H1 (cell line): ENCODE data around the gene CKB. TPM values are rescaled to one million over a fixed set of nuclear protein-coding genes. Genes with fewer than 3 reads are reported as not detected.

Experiments
- CTCF ChIA-PET: fragments of 300-600 bp; sonication (Branson Sonifier 250); formaldehyde crosslinking; loops from one replicate; lab custom pipeline; 2021; ENCODE audit not compliant: partially characterized antibody; lab: Charles Lee
- POLR2A ChIA-PET: fragments of 300-600 bp; sonication (Branson Sonifier 250); formaldehyde crosslinking; loops from one replicate; lab custom pipeline; 2021; ENCODE audit warnings: inconsistent platforms; ENCODE audit not compliant: partially characterized antibody; lab: Charles Lee
- DNase-seq, 2 experiments: peaks; one replicate each; pipeline versions ENCODE4 v3.0.0 to v3.0.0-alpha.2; 2010 to 2022; ENCODE audit warnings: low spot score in 2 of 2, low read depth in 1 of 2, mixed read lengths in 1 of 2
- FAIRE-seq: peaks from 2 replicates; lab custom pipeline; 2011; peaks lifted over from hg19 to GRCh38; lab: Jason Lieb, UNC
- H2AFZ ChIP-seq: 2 replicates; pipeline ENCODE4 v1.8.1; 2012; ENCODE audit warnings: low read length, inconsistent platforms
- H2AK5ac ChIP-seq: 2 replicates; pipeline ENCODE4 v1.6.1; 2013; ENCODE audit warnings: low read depth, low read length
- H2BK120ac ChIP-seq: replicated peaks from 2 replicates; pipeline ENCODE3; 2013; ENCODE audit warnings: low read depth, low read length, inconsistent platforms
- H2BK12ac ChIP-seq: 2 replicates; pipeline ENCODE4 v1.6.1; 2013; ENCODE audit warnings: low read depth, low read length
- H2BK15ac ChIP-seq: 2 replicates; pipeline ENCODE4 v1.6.1; 2013; ENCODE audit warnings: low read length
- H2BK20ac ChIP-seq: 2 replicates; pipeline ENCODE4 v1.6.1; 2013; ENCODE audit warnings: low read length
- H2BK5ac ChIP-seq: 2 replicates; pipeline ENCODE4 v1.6.1; 2013; ENCODE audit warnings: low read depth, low read length
- H3K14ac ChIP-seq: 2 replicates; pipeline ENCODE4 v1.6.1; 2013; ENCODE audit warnings: inconsistent platforms; ENCODE audit not compliant: insufficient read length
- H3K18ac ChIP-seq: 2 replicates; pipeline ENCODE4 v1.6.1; 2013; ENCODE audit warnings: low read length; ENCODE audit errors: extremely low read depth
- H3K23ac ChIP-seq: 2 replicates; pipeline ENCODE4 v1.6.1; 2013; ENCODE audit warnings: inconsistent platforms; ENCODE audit not compliant: insufficient read length
- H3K23me2 ChIP-seq: 2 replicates; pipeline ENCODE4 v1.6.1; 2013; ENCODE audit warnings: low read depth, low read length
- H3K27ac ChIP-seq: 2 replicates; pipeline ENCODE4 v1.6.1; 2011; ENCODE audit warnings: low read depth, low read length, inconsistent platforms
- H3K27me3 ChIP-seq, 4 experiments: replicated peaks in 1 of 4; 1 replicate in 1 of 4; 2 replicates in 3 of 4; pipeline versions ENCODE4 v1.6.1 to v1.8.1; 2011 to 2013; ENCODE audit warnings: low read length in 3 of 4, mild to moderate bottlenecking in 3 of 4, inconsistent platforms in 2 of 4, mixed read lengths in 2 of 4, moderate library complexity in 1 of 4; ENCODE audit not compliant: control insufficient read depth in 3 of 4, insufficient read depth in 3 of 4; ENCODE audit errors: extremely low read depth in 1 of 4
- H3K36me3 ChIP-seq, 4 experiments: 2 replicates each; pipeline versions ENCODE4 v1.6.1 to v1.8.1; 2011 to 2013; ENCODE audit warnings: mild to moderate bottlenecking in 4 of 4, low read length in 3 of 4, moderate library complexity in 2 of 4, control low read depth in 1 of 4, inconsistent platforms in 1 of 4; ENCODE audit not compliant: insufficient read depth in 4 of 4, control insufficient read depth in 2 of 4
- H3K4ac ChIP-seq: replicated peaks from 2 replicates; pipeline ENCODE3; 2013; ENCODE audit warnings: low read length, low read depth, mixed read lengths, inconsistent platforms; ENCODE audit not compliant: insufficient read length
- H3K4me1 ChIP-seq, 4 experiments: replicated peaks in 1 of 4; 1 replicate in 1 of 4; 2 replicates in 3 of 4; pipeline versions ENCODE4 v1.6.1 to v1.8.1; 2011 to 2013; ENCODE audit warnings: low read length in 3 of 4, inconsistent platforms in 2 of 4, mixed read lengths in 1 of 4; ENCODE audit not compliant: insufficient read depth in 4 of 4, control insufficient read depth in 3 of 4
- H3K4me2 ChIP-seq, 2 experiments: 2 replicates each; pipeline versions ENCODE4 v1.6.1 to v1.8.1; 2011 to 2013; ENCODE audit warnings: low read depth in 2 of 2, low read length in 2 of 2, control low read depth in 1 of 2, inconsistent platforms in 1 of 2, mild to moderate bottlenecking in 1 of 2; ENCODE audit not compliant: insufficient read depth in 1 of 2
- H3K4me3 ChIP-seq, 4 experiments: fragments of 200-600, 300-600 bp in 1 of 4; sonication (generic), shearing (Covaris generic), sonication (Bioruptor Twin) in 1 of 4; 2 replicates each; pipeline versions ENCODE4 v1.5.1 to v1.8.1; 2011 to 2016; ENCODE audit warnings: low read length in 4 of 4, low read depth in 3 of 4, control low read depth in 2 of 4, inconsistent platforms in 2 of 4, mild to moderate bottlenecking in 2 of 4, mixed read lengths in 1 of 4, moderate library complexity in 1 of 4; ENCODE audit not compliant: insufficient read depth in 2 of 4; ENCODE audit errors: extremely low read depth in 1 of 4
- H3K56ac ChIP-seq: replicated peaks from 2 replicates; pipeline ENCODE3; 2013; ENCODE audit warnings: low read depth, mild to moderate bottlenecking, mixed read lengths, low read length, inconsistent platforms; ENCODE audit not compliant: insufficient read length
- H3K79me1 ChIP-seq: 2 replicates; pipeline ENCODE4 v1.6.1; 2013; ENCODE audit warnings: low read depth, low read length, control low read depth
- H3K79me2 ChIP-seq, 2 experiments: 2 replicates each; pipeline versions ENCODE4 v1.6.1 to v1.8.1; 2012 to 2013; ENCODE audit warnings: low read length in 2 of 2, mild to moderate bottlenecking in 2 of 2, inconsistent platforms in 1 of 2; ENCODE audit not compliant: insufficient read depth in 2 of 2, control insufficient read depth in 1 of 2
- H3K9ac ChIP-seq, 4 experiments: replicated peaks in 1 of 4; 1 replicate in 1 of 4; 2 replicates in 3 of 4; pipeline versions ENCODE4 v1.6.1 to v1.8.1; 2011 to 2013; ENCODE audit warnings: low read depth in 3 of 4, low read length in 3 of 4, control low read depth in 2 of 4, mild to moderate bottlenecking in 2 of 4, moderate library complexity in 2 of 4, inconsistent platforms in 1 of 4; ENCODE audit errors: extremely low read depth in 1 of 4
- H3K9me3 ChIP-seq, 2 experiments: 2 replicates each; pipeline versions ENCODE4 v1.6.1 to v1.8.1; 2012 to 2013; ENCODE audit warnings: mild to moderate bottlenecking in 2 of 2, moderate library complexity in 2 of 2, control low read depth in 1 of 2, inconsistent platforms in 1 of 2, low read depth in 1 of 2, low read length in 1 of 2, mixed read lengths in 1 of 2; ENCODE audit not compliant: insufficient read depth in 2 of 2
- H4K20me1 ChIP-seq, 2 experiments: replicated peaks in 1 of 2; 2 replicates each; pipeline versions ENCODE3 to v1.8.1; 2011 to 2013; ENCODE audit warnings: inconsistent platforms in 2 of 2, low read length in 2 of 2, mild to moderate bottlenecking in 1 of 2; ENCODE audit not compliant: insufficient read depth in 2 of 2, control insufficient read depth in 1 of 2
- H4K5ac ChIP-seq: 2 replicates; pipeline ENCODE4 v1.6.1; 2013; ENCODE audit warnings: low read length, low read depth, mixed read lengths, inconsistent platforms; ENCODE audit not compliant: insufficient read length
- H4K8ac ChIP-seq: 2 replicates; pipeline ENCODE4 v1.8.0; 2013; ENCODE audit warnings: mild to moderate bottlenecking, moderate library complexity, low read length, inconsistent platforms; ENCODE audit not compliant: insufficient read depth; ENCODE audit errors: extremely low read depth
- H4K91ac ChIP-seq: replicated peaks from 2 replicates; pipeline ENCODE3; 2013; ENCODE audit warnings: low read length, mixed read lengths, inconsistent platforms; ENCODE audit not compliant: insufficient read length
- ASH2L ChIP-seq: fragments of 200-600, 300-600 bp; sonication (generic); IDR thresholded peaks from one replicate; pipeline ENCODE4 v1.7.1; 2017; ENCODE audit warnings: low read length
- BRCA1 ChIP-seq: IDR thresholded peaks from 2 replicates; pipeline ENCODE4 v1.6.1; 2012; ENCODE audit warnings: low read depth, low read length, improper control_type of control experiment
- CREB1 ChIP-seq: IDR thresholded peaks from 2 replicates; pipeline ENCODE4 v1.6.1; 2012; ENCODE audit warnings: inconsistent platforms
- CTBP2 ChIP-seq: IDR thresholded peaks from 2 replicates; pipeline ENCODE4 v1.7.0; 2011; ENCODE audit warnings: borderline replicate concordance, mild to moderate bottlenecking, moderate library complexity, mixed read lengths, low read length; ENCODE audit not compliant: insufficient read depth, insufficient read length
- HDAC2 ChIP-seq, 2 experiments: fragments of 300-600 bp in 1 of 2; sonication (generic) in 1 of 2; IDR thresholded peaks; 2 replicates each; pipeline ENCODE4 v1.6.1; 2011 to 2012; ENCODE audit warnings: low read depth in 2 of 2, low read length in 2 of 2, mild to moderate bottlenecking in 2 of 2, moderate library complexity in 2 of 2, borderline replicate concordance in 1 of 2, inconsistent platforms in 1 of 2
- JUN ChIP-seq: IDR thresholded peaks from 2 replicates; pipeline ENCODE4 v1.6.1; 2011; ENCODE audit warnings: low read depth, mild to moderate bottlenecking, improper control_type of control experiment, low read length
- KDM4A ChIP-seq: IDR thresholded peaks from one replicate; pipeline ENCODE4 v1.7.1; 2012; ENCODE audit warnings: low read depth, mild to moderate bottlenecking, moderate library complexity, low read length, inconsistent platforms; ENCODE audit not compliant: severe bottlenecking
- RAD21 ChIP-seq, 2 experiments: IDR thresholded peaks in 1 of 2; conservative IDR thresholded peaks in 1 of 2; 2 replicates each; pipeline ENCODE4 v1.6.1; 2011; ENCODE audit warnings: low read depth in 2 of 2, low read length in 2 of 2, improper control_type of control experiment in 1 of 2, inconsistent platforms in 1 of 2, mild to moderate bottlenecking in 1 of 2, moderate library complexity in 1 of 2
- RBBP5 ChIP-seq: IDR thresholded peaks from 2 replicates; pipeline ENCODE4 v1.7.1; 2012; ENCODE audit warnings: low read depth, mild to moderate bottlenecking, inconsistent platforms, low read length, moderate library complexity, borderline replicate concordance
- SIN3A ChIP-seq, 2 experiments: IDR thresholded peaks in 1 of 2; conservative IDR thresholded peaks in 1 of 2; 2 replicates each; pipeline ENCODE4 v1.6.1; 2011 to 2012; ENCODE audit warnings: low read length in 2 of 2, improper control_type of control experiment in 1 of 2, low read depth in 1 of 2, mild to moderate bottlenecking in 1 of 2
- SRF ChIP-seq: IDR thresholded peaks from 2 replicates; pipeline ENCODE4 v1.6.1; 2011; ENCODE audit warnings: mild to moderate bottlenecking, low read depth, low read length, moderate library complexity
- TAF1 ChIP-seq: IDR thresholded peaks from 2 replicates; pipeline ENCODE4 v1.6.1; 2011; ENCODE audit warnings: mild to moderate bottlenecking, low read depth, low read length
- TBP ChIP-seq: IDR thresholded peaks from 2 replicates; pipeline ENCODE4 v1.6.1; 2011; ENCODE audit warnings: low read depth, low read length, improper control_type of control experiment
- ZNF274 ChIP-seq: IDR thresholded peaks from 2 replicates; pipeline ENCODE4 v1.7.0; 2012; ENCODE audit warnings: low read length, borderline replicate concordance; ENCODE audit errors: extremely low read depth
- WGBS, 2 experiments: shearing (Covaris generic) in 1 of 2; methylation state at CpG; one replicate each; pipeline versions ENCODE4 v1.1.6 to v1.1.7; 2013 to 2015; ENCODE audit warnings: low lambda C conversion rate in 2 of 2, mixed read lengths in 2 of 2, inconsistent platforms in 1 of 2, low coverage in 1 of 2, missing lambda C conversion rate in 1 of 2; ENCODE audit not compliant: insufficient replicate concordance in 2 of 2, insufficient coverage in 1 of 2, insufficient read length in 1 of 2; ENCODE audit errors: extremely low coverage in 1 of 2, missing lambda C conversion rate in 1 of 2; 5-methylcytosine and 5-hydroxymethylcytosine counted together
- polyA plus RNA-seq, 7 experiments: library from polyadenylated mRNA; depleted of rRNA in 3 of 7; stranded (reverse) in 5 of 7; unstranded in 2 of 7; fragments of >200 nt in 5 of 7; fragments of 200-250 nt in 2 of 7; gene quantifications; 1 replicate in 5 of 7; 2 replicates in 1 of 7; 4 replicates in 1 of 7; pipeline versions ENCODE4 v1.2.1 to v1.2.3, GENCODE V29; 2011 to 2013; ENCODE audit warnings: missing spikeins in 2 of 7, mixed read lengths in 2 of 7
- total RNA-seq: library from RNA; stranded (reverse); fragmentation: NEBNext Ultra II Directional; extraction: Animal tissue kit (Norgen Biotek cat#: 25700); gene quantifications from 2 replicates; pipeline ENCODE4 v1.2.1, GENCODE V29; 2021

The CKB gene
- total and polyA plus RNA-seq, 2 of the 8 experiments (the other 6 are each of a cell fraction or from before 2014, with no cell fraction given) = 538 to 950 TPM

DNA sequence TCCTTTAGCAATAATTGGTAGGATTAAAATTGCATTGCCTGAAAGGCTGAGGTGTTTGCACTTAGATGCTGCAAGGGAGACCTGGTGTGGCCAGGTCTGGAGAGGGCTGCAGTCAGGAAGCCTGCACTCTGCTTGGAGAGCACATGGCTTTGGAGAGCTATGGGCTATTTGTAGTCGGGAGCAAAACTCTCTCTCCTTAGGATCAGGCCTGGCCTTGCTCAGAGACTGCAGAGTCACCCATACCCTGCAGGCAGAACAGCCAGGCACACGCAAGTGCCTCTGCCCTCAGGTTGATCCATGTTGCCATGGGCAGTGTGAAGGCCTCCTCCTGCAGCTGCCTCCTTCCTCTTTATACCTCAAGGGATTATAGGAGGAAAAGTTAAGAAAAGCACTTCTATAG lies 26.8 kb downstream of the CKB start:
- H3K79me2 ChIP-seq = 0 out of 4 replicates have a peak, but pooled peaks cover 0 to 1% of the 10 kb centered on the region in 2 experiments

More for the DNA sequence above, 26.8 kb downstream of the CKB start:
- FAIRE-seq = no peak
- H3K27me3 ChIP-seq = no peaks in the 10 kb centered on the region
- no peak overlapping the region for H4K8ac ChIP-seq
- ChIA-PET CTCF (interaction anchor here (1.3 to 31.3 kb wide), 2 partner anchors 23 to 45 kb away, joined by 3 to 921 read pairs; partner anchors contain the start of gene TRMT61A), POLR2A (no interaction called here)
- H3K4me2 ChIP-seq = no peak overlapping the region
- H3K56ac ChIP-seq = no peak overlapping the region
- H3K18ac ChIP-seq = no peak overlapping the region
- peaks cover 2 to 32% (median 9%) of the 10 kb centered on the region in 4 experiments; a peak in 5 of 8 replicates for H3K36me3 ChIP-seq
- H3K9me3 ChIP-seq = no peaks in the 10 kb centered on the region
- no peaks in the 10 kb centered on the region for H3K23me2 ChIP-seq
- no peaks in the 10 kb centered on the region for H3K79me1 ChIP-seq
- H2BK5ac ChIP-seq = no peak overlapping the region
- H3K14ac ChIP-seq = no peak overlapping the region
- H2AFZ ChIP-seq = no peak overlapping the region
- H2BK15ac ChIP-seq = no peak overlapping the region
- H3K27ac ChIP-seq = no peak overlapping the region
- no peak overlapping the region for H4K5ac ChIP-seq
- H4K91ac ChIP-seq = no peak overlapping the region
- no peak overlapping the region for H3K4ac ChIP-seq
- H3K4me3 ChIP-seq = no peak overlapping the region
- no peak overlapping the region for H2BK120ac ChIP-seq
- no peak overlapping the region for H3K9ac ChIP-seq
- H3K23ac ChIP-seq = no peak overlapping the region
- no peak for TF ChIP-seq JUN
- no peak for TF ChIP-seq TBP
- TF ChIP-seq RAD21 (IDR thresholded peaks at IDR 0.05 in 1 of 2, conservative IDR thresholded peaks at IDR 0.05 in 1 of 2; ENCODE audit: low read depth in 2 of 2, low read length in 2 of 2) = no peak
- no peak for TF ChIP-seq HDAC2 (IDR thresholded peaks at IDR 0.05; ENCODE audit: borderline replicate concordance in 1 of 2, low read depth in 2 of 2, low read length in 2 of 2)
- no peak for TF ChIP-seq ZNF274
- TF ChIP-seq TAF1 = no peak
- no peak for TF ChIP-seq ASH2L
- no peak for TF ChIP-seq RBBP5
- TF ChIP-seq BRCA1 = no peak
- no peak for TF ChIP-seq SIN3A (conservative IDR thresholded peaks at IDR 0.05 in 1 of 2, IDR thresholded peaks at IDR 0.05 in 1 of 2; ENCODE audit: low read depth in 1 of 2, low read length in 2 of 2)
- no peak for TF ChIP-seq SRF
- TF ChIP-seq CTBP2 = no peak
- TF ChIP-seq KDM4A = no peak
- no peak for TF ChIP-seq CREB1
- no peaks in the 10 kb centered on the region for H3K4me1 ChIP-seq
- no peak for DNase-seq
- no peak overlapping the region for H2BK20ac ChIP-seq
- 88% methylated on average over 2 of the region's 2 CpGs; no CpG with 5 or more reads in 1 of the 2 experiments for WGBS, 2 experiments
- no peak overlapping the region for H2BK12ac ChIP-seq
- peaks cover 0 to 4% of the 10 kb centered on the region in 2 experiments for H4K20me1 ChIP-seq
- H2AK5ac ChIP-seq = no peak overlapping the region
